T-cell (primary cell): Measurements from ENCODE around the gene NLRX1. TPM values are rescaled to one million over a fixed set of nuclear protein-coding genes. Genes with fewer than 3 reads are reported as not detected.
"Not testable (repeated sequence)": the region's sequence is repeated elsewhere in the genome, so short reads cannot be mapped to it uniquely, and the experiment has no call there.

ENCODE experiments used
- ATAC-seq, 4 experiments: fragments of 200-7000 bp in 3 of 4; fragments of 150-1000 bp in 1 of 4; cut with Tn5 transposase; replicated peaks in 1 of 4; 1 replicate in 3 of 4; 2 replicates in 1 of 4; pipeline ENCODE4 v1.10.0; 2021; ENCODE audit warnings: moderate library complexity in 3 of 4, mild to moderate bottlenecking in 2 of 4, moderate number of reproducible peaks in 1 of 4
- CTCF ChIA-PET, 2 donors: fragments of 300-600 bp; sonication (Branson Sonifier 250); formaldehyde crosslinking; loops; one replicate each; lab custom pipeline; 2022; ENCODE audit warnings: antibody characterized with exemption in 2 of 2; lab: Charles Lee
- POLR2A ChIA-PET, 2 donors: fragments of 300-600 bp; sonication (Branson Sonifier 250); formaldehyde crosslinking; loops; one replicate each; lab custom pipeline; 2022; ENCODE audit warnings: antibody characterized with exemption in 2 of 2; lab: Charles Lee
- DNase-seq, 35 experiments: peaks; one replicate each; pipeline versions ENCODE4 v3.0.0 to v3.0.0-alpha.2; 2013 to 2023
- H3K27ac ChIP-seq: one replicate; pipeline ENCODE4 v1.5.1; 2013; ENCODE audit warnings: low read length
- H3K27me3 ChIP-seq, 2 experiments: replicated peaks in 1 of 2; 1 replicate in 1 of 2; 2 replicates in 1 of 2; pipeline versions ENCODE4 v1.6.1 to v1.7.0; 2013; ENCODE audit warnings: low read length in 1 of 2, mixed read lengths in 1 of 2; ENCODE audit not compliant: control insufficient read depth in 2 of 2, insufficient read depth in 2 of 2; ENCODE audit errors: extremely low read depth in 1 of 2
- H3K36me3 ChIP-seq, 2 donors: 1 replicate in 1 of 2; 2 replicates in 1 of 2; pipeline versions ENCODE4 v1.6.1 to v1.7.0; 2013; ENCODE audit warnings: low read length in 1 of 2; ENCODE audit not compliant: control insufficient read depth in 2 of 2, insufficient read depth in 1 of 2; ENCODE audit errors: extremely low read depth in 1 of 2
- H3K4me1 ChIP-seq, 2 experiments: 1 replicate in 1 of 2; 2 replicates in 1 of 2; pipeline versions ENCODE4 v1.6.1 to v1.7.0; 2013; ENCODE audit warnings: low read length in 2 of 2, mixed read lengths in 1 of 2; ENCODE audit not compliant: insufficient read depth in 2 of 2, control insufficient read depth in 1 of 2; ENCODE audit errors: extremely low read depth in 1 of 2
- H3K4me3 ChIP-seq, 2 donors: 1 replicate in 1 of 2; 2 replicates in 1 of 2; pipeline versions ENCODE4 v1.5.1 to v1.7.0; 2013; ENCODE audit warnings: mild to moderate bottlenecking in 2 of 2, low read length in 1 of 2, moderate library complexity in 1 of 2; ENCODE audit not compliant: control insufficient read depth in 1 of 2; ENCODE audit errors: extremely low read depth in 1 of 2
- H3K9me3 ChIP-seq: 2 replicates; pipeline ENCODE4 v1.7.0; 2013
- H3K27ac Mint-ChIP-seq, 2 donors: one replicate each; pipeline ENCODE4 v1.8.0; 2020 to 2021; ENCODE audit warnings: mild to moderate bottlenecking in 2 of 2, mixed read lengths in 2 of 2
- H3K27me3 Mint-ChIP-seq, 2 donors: one replicate each; pipeline ENCODE4 v1.8.0; 2021 to 2022; ENCODE audit warnings: mixed read lengths in 2 of 2
- H3K36me3 Mint-ChIP-seq: one replicate; pipeline ENCODE4 v1.8.0; 2021; ENCODE audit warnings: mixed read lengths
- H3K4me1 Mint-ChIP-seq, 3 donors: one replicate each; pipeline ENCODE4 v1.8.0; 2020 to 2022; ENCODE audit warnings: mixed read lengths in 3 of 3, mild to moderate bottlenecking in 1 of 3
- H3K4me3 Mint-ChIP-seq, 3 donors: one replicate each; pipeline ENCODE4 v1.8.0; 2020 to 2022; ENCODE audit warnings: mild to moderate bottlenecking in 3 of 3, mixed read lengths in 3 of 3, moderate library complexity in 3 of 3
- H3K9me3 Mint-ChIP-seq, 3 donors: one replicate each; pipeline ENCODE4 v1.8.0; 2020 to 2022; ENCODE audit warnings: mixed read lengths in 3 of 3
- WGBS: methylation state at CpG from one replicate; pipeline ENCODE4 v1.1.5; 2013; ENCODE audit warnings: missing lambda C conversion rate; ENCODE audit not compliant: insufficient coverage; 5-methylcytosine and 5-hydroxymethylcytosine counted together
- total RNA-seq, 35 experiments: library from RNA in 6 of 35; stranded (reverse) in 6 of 35; fragments of 120-200 nt in 1 of 35; gene quantifications; one replicate each; pipeline versions ENCODE4 v1.2.1 to v1.2.4 and lab custom pipeline; 2013 to 2026

Gene NLRX1
- total RNA-seq, 5 donors from 2014 or later (not counting 1 experiment from before 2014, with no cell fraction given), result 6.5 to 12.8 (median 11.6) TPM

DNA sequence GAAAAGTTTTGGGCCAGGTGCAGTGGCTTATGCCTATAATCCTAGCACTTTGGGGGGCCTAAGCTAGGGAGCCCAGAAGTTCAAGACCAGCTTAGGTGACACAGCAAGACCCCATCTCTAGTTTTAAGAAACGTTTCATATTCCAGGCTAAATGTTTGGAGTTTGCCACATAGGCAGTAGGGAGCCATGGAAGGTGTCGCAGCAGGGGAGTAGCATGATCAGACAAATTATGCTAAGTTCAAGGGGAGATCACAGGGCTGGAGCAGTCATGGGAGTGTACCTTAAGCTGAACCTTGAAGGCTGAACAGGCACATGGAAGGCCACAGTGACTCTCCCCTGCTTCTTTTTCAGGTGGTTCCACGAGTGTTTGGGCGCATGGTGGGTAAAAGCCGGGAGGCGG, 10.8 kb downstream of the NLRX1 start:
- WGBS, result 94% methylated on average over 6 of the region's 6 CpGs
- peaks cover 9 to 16% of the 10 kb centered on the region in 2 experiments for H3K4me1 ChIP-seq
- no peaks in the 10 kb centered on the region for H3K27me3 ChIP-seq
- Mint-ChIP-seq H3K36me3 (peaks cover 23% of the 10 kb centered on the region), H3K27me3 (no peaks in the 10 kb centered on the region), H3K9me3 (no peaks in the 10 kb centered on the region), H3K4me1 (peaks cover 6 to 13% (median 13%) of the 10 kb centered on the region in 3 donors), H3K4me3 (no peak overlapping the region), H3K27ac (no peak overlapping the region)
- no peak overlapping the region for H3K27ac ChIP-seq
- peaks cover 12 to 21% of the 10 kb centered on the region in 2 donors for H3K36me3 ChIP-seq
- DNase-seq, result no peak
- H3K4me3 ChIP-seq, result no peak overlapping the region
- ChIA-PET POLR2A (no interaction called here), CTCF (interaction anchor here in 1 of 2 donors (0.6 kb wide), 1 partner anchor 27 kb away, joined by 5 read pairs; the partner anchor contains the start of gene CBL)
- ATAC-seq, result no peak
- no peaks in the 10 kb centered on the region for H3K9me3 ChIP-seq

- 99% methylated on average over 8 of the region's 10 CpGs for WGBS
- ChIA-PET POLR2A (no interaction called here), CTCF (interaction anchor here (0.5 to 0.6 kb wide), 3 partner anchors 26 to 167 kb away, joined by 3 to 6 read pairs (median 5); partner anchors contain the start of gene CBL (in 1 of the 2))
- peaks cover 5 to 17% of the 10 kb centered on the region in 2 donors for H3K36me3 ChIP-seq
- H3K27ac ChIP-seq, result no peak overlapping the region
- peaks cover 19% of the 10 kb centered on the region for H3K36me3 Mint-ChIP-seq
- DNase-seq (no peak), ATAC-seq (no peak)
- H3K4me1 Mint-ChIP-seq, result peaks cover 6 to 13% (median 13%) of the 10 kb centered on the region in 3 donors
- no peaks in the 10 kb centered on the region for H3K9me3 Mint-ChIP-seq
- H3K4me3 ChIP-seq, result no peak overlapping the region
- H3K9me3 ChIP-seq, result no peaks in the 10 kb centered on the region
- peaks cover 9 to 16% of the 10 kb centered on the region in 2 experiments for H3K4me1 ChIP-seq
- H3K27me3 ChIP-seq, result no peaks in the 10 kb centered on the region
- H3K4me3 Mint-ChIP-seq, result no peak overlapping the region
- no peaks in the 10 kb centered on the region for H3K27me3 Mint-ChIP-seq
- H3K27ac Mint-ChIP-seq, result no peak overlapping the region
Measured at GRCh38 chr11:119179983-119180382, 11.5 kb downstream of the NLRX1 start.

GRCh38 chr11:119180729-119181676, 12.5 kb downstream of the NLRX1 start:
- H3K27me3 ChIP-seq, result peaks cover 0 to 7% of the 10 kb centered on the region in 2 experiments
- Mint-ChIP-seq H3K9me3 (no peaks in the 10 kb centered on the region), H3K4me1 (peaks cover 6 to 13% (median 9%) of the 10 kb centered on the region in 3 donors), H3K4me3 (no peak overlapping the region), H3K27me3 (no peaks in the 10 kb centered on the region), H3K27ac (no peak overlapping the region), H3K36me3 (peaks cover 13% of the 10 kb centered on the region)
- ATAC-seq, result no peak
- no peak overlapping the region for H3K27ac ChIP-seq
- H3K36me3 ChIP-seq, result peaks cover 2 to 13% of the 10 kb centered on the region in 2 donors
- ChIA-PET CTCF (interaction anchor here in 1 of 2 donors (0.6 kb wide), 1 partner anchor 168 kb away, joined by 3 read pairs; no protein-coding TSS in a partner anchor), POLR2A (no interaction called here)
- no peaks in the 10 kb centered on the region for H3K9me3 ChIP-seq
- DNase-seq, result no peak
- 100% methylated on average over 3 of the region's 6 CpGs for WGBS
- H3K4me1 ChIP-seq, result peaks cover 9 to 16% of the 10 kb centered on the region in 2 experiments
- no peak overlapping the region for H3K4me3 ChIP-seq

GRCh38 chr11:119181677-119182412, 13.3 kb downstream of the NLRX1 start:
- H3K27ac Mint-ChIP-seq, result no peak overlapping the region
- Histone ChIP-seq H3K36me3 (peaks cover 2 to 13% of the 10 kb centered on the region in 2 donors), H3K4me1 (peaks cover 9 to 16% of the 10 kb centered on the region in 2 experiments), H3K9me3 (no peaks in the 10 kb centered on the region), H3K4me3 (no peak overlapping the region), H3K27ac (no peak overlapping the region), H3K27me3 (peaks cover 0 to 10% of the 10 kb centered on the region in 2 experiments)
- ChIA-PET CTCF (no interaction called here), POLR2A (no interaction called here)
- no peaks in the 10 kb centered on the region for H3K27me3 Mint-ChIP-seq
- ATAC-seq, result no peak
- H3K4me1 Mint-ChIP-seq, result peaks cover 6 to 13% (median 9%) of the 10 kb centered on the region in 3 donors
- DNase-seq, result no peak
- H3K36me3 Mint-ChIP-seq, result peaks cover 13% of the 10 kb centered on the region
- H3K4me3 Mint-ChIP-seq, result no peak overlapping the region
- 94% methylated on average over 14 of the region's 17 CpGs for WGBS
- no peaks in the 10 kb centered on the region for H3K9me3 Mint-ChIP-seq

DNA sequence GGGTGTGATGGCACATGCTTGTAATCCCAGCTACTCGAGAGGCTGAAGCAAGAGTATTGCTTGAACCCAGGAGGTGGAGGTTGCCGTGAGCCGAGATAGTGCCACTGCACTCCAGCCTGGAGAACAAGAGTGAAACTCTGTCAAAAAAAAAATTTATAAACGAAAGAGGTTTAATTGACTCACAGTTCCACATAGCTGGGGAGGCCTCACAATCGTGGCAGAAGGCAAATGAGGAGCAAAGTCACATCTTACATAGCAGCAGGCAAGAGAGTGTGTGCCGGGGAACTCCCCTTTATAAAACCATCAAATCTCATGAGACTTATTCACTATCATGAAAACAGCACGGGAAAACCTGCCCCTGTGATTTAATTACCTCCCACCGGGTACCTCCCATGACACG, 15.9 kb downstream of the NLRX1 start:
- H3K9me3 ChIP-seq, ATAC-seq, DNase-seq, H3K27ac ChIP-seq, H3K9me3 Mint-ChIP-seq, H3K27me3 Mint-ChIP-seq, H3K4me3 Mint-ChIP-seq, H3K4me3 ChIP-seq, H3K4me1 Mint-ChIP-seq, H3K27ac Mint-ChIP-seq, POLR2A ChIA-PET, H3K4me1 ChIP-seq, H3K36me3 Mint-ChIP-seq: not testable (repeated sequence)
- CTCF ChIA-PET, result interaction anchor here (0.6 kb wide), 2 partner anchors 77 to 154 kb away, joined by 3 read pairs; no protein-coding TSS in a partner anchor
- Histone ChIP-seq H3K36me3 (peaks cover 2 to 13% of the 10 kb centered on the region in 2 donors), H3K27me3 (peaks cover 0 to 24% of the 10 kb centered on the region in 2 experiments)
- 63% methylated on average over 4 of the region's 9 CpGs for WGBS

GRCh38 chr11:119185981-119186634, 17.6 kb downstream of the NLRX1 start:
- Mint-ChIP-seq H3K27ac (no peak overlapping the region), H3K36me3 (peaks cover 7% of the 10 kb centered on the region), H3K4me3 (no peak overlapping the region), H3K27me3 (no peaks in the 10 kb centered on the region), H3K4me1 (no peaks in the 10 kb centered on the region), H3K9me3 (no peaks in the 10 kb centered on the region)
- Histone ChIP-seq H3K4me1 (no peaks in the 10 kb centered on the region), H3K4me3 (no peak overlapping the region), H3K36me3 (peaks cover 2 to 12% of the 10 kb centered on the region in 2 donors), H3K27me3 (peaks cover 0 to 24% of the 10 kb centered on the region in 2 experiments), H3K27ac (no peak overlapping the region), H3K9me3 (no peaks in the 10 kb centered on the region)
- ATAC-seq (no peak), DNase-seq (no peak)
- WGBS, result 85% methylated on average over 5 of the region's 15 CpGs
- ChIA-PET POLR2A (no interaction called here), CTCF (no interaction called here)
